Activated T-cell treated with anti-CD3 and anti-CD28 coated beads, Interleukin-2, amount 50 U/mL, for 72 hours (primary cell): ENCODE measurements around the gene UBE3D. TPM values are rescaled to one million over a fixed set of nuclear protein-coding genes. Genes with fewer than 3 reads are reported as not detected.
"Not testable (repeated sequence)": the region's sequence is repeated elsewhere in the genome, so short reads cannot be mapped to it uniquely, and the experiment has no call there.

Source experiments
- ATAC-seq, 2 donors: fragments of 150-1000 bp; cut with Tn5 transposase; replicated peaks in 1 of 2; 2 replicates each; pipeline ENCODE4 v1.10.0; 2021; ENCODE audit warnings: moderate library complexity in 2 of 2, mild to moderate bottlenecking in 1 of 2
- DNase-seq, 2 donors: peaks; one replicate each; pipeline ENCODE4 v3.0.0; 2021 to 2022; ENCODE audit warnings: mixed read lengths in 1 of 2
- H3K27ac Mint-ChIP-seq: one replicate; pipeline ENCODE4 v1.8.0; 2022; ENCODE audit warnings: mild to moderate bottlenecking, moderate library complexity, mixed read lengths
- H3K27me3 Mint-ChIP-seq: one replicate; pipeline ENCODE4 v1.8.0; 2022; ENCODE audit warnings: low read depth, mixed read lengths
- H3K36me3 Mint-ChIP-seq, 2 donors: one replicate each; pipeline ENCODE4 v1.8.0; 2022; ENCODE audit warnings: mixed read lengths in 2 of 2, mild to moderate bottlenecking in 1 of 2; ENCODE audit not compliant: insufficient read depth in 2 of 2
- H3K4me1 Mint-ChIP-seq: one replicate; pipeline ENCODE4 v1.8.0; 2022; ENCODE audit warnings: low read depth, mixed read lengths
- H3K4me3 Mint-ChIP-seq, 2 donors: one replicate each; pipeline ENCODE4 v1.8.0; 2022; ENCODE audit warnings: mild to moderate bottlenecking in 2 of 2, mixed read lengths in 2 of 2, moderate library complexity in 2 of 2
- H3K9me3 Mint-ChIP-seq, 2 donors: one replicate each; pipeline ENCODE4 v1.8.0; 2022; ENCODE audit warnings: mixed read lengths in 2 of 2
- total RNA-seq, 2 donors: library from RNA; stranded (reverse); gene quantifications; one replicate each; pipeline ENCODE4 v1.2.3, GENCODE V29; 2022

Gene UBE3D
- total RNA-seq, 2 donors from 2014 or later, result 5.3 to 6.6 TPM

GRCh38 chr6:82957171-82957867 lies 108.3 kb downstream of the UBE3D start:
- ATAC-seq (no peak), DNase-seq (no peak)
- H3K36me3 Mint-ChIP-seq, result peaks cover 2 to 7% of the 10 kb centered on the region in 2 donors
- H3K4me1 Mint-ChIP-seq, result no peaks in the 10 kb centered on the region
- no peak overlapping the region for H3K27ac Mint-ChIP-seq
- H3K9me3 Mint-ChIP-seq, result peaks cover 0 to 2% of the 10 kb centered on the region in 2 donors
- no peak overlapping the region for H3K4me3 Mint-ChIP-seq
- H3K27me3 Mint-ChIP-seq, result no peaks in the 10 kb centered on the region

- DNase-seq, result no peak
- H3K27me3 Mint-ChIP-seq, result no peaks in the 10 kb centered on the region
- H3K4me1 Mint-ChIP-seq, result no peaks in the 10 kb centered on the region
- H3K9me3 Mint-ChIP-seq, result peaks cover 0 to 2% of the 10 kb centered on the region in 2 donors
- no peak overlapping the region for H3K4me3 Mint-ChIP-seq
- no peak overlapping the region for H3K27ac Mint-ChIP-seq
- peaks cover 2 to 7% of the 10 kb centered on the region in 2 donors for H3K36me3 Mint-ChIP-seq
- ATAC-seq, result no peak
Observed at GRCh38 chr6:82955841-82956240, 109.8 kb downstream of the UBE3D start.

GRCh38 chr6:82954937-82955577 lies 110.6 kb downstream of the UBE3D start:
- Mint-ChIP-seq H3K36me3 (peaks cover 2 to 12% of the 10 kb centered on the region in 2 donors), H3K4me3 (no peak overlapping the region), H3K27me3 (no peaks in the 10 kb centered on the region), H3K9me3 (peaks cover 0 to 2% of the 10 kb centered on the region in 2 donors), H3K27ac (no peak overlapping the region), H3K4me1 (no peaks in the 10 kb centered on the region)
- ATAC-seq (no peak), DNase-seq (no peak)

- DNase-seq (no peak), ATAC-seq (no peak)
- H3K4me1 Mint-ChIP-seq, result no peaks in the 10 kb centered on the region
- no peaks in the 10 kb centered on the region for H3K27me3 Mint-ChIP-seq
- H3K27ac Mint-ChIP-seq, result no peak overlapping the region
- H3K36me3 Mint-ChIP-seq, result peaks cover 2 to 18% of the 10 kb centered on the region in 2 donors
- peaks cover 0 to 2% of the 10 kb centered on the region in 2 donors for H3K9me3 Mint-ChIP-seq
- no peak overlapping the region for H3K4me3 Mint-ChIP-seq
Observed at GRCh38 chr6:82954356-82954755, 111.3 kb downstream of the UBE3D start.

GRCh38 chr6:82953871-82954270 lies 111.8 kb downstream of the UBE3D start:
- Mint-ChIP-seq H3K4me1 (no peaks in the 10 kb centered on the region), H3K4me3 (no peak overlapping the region), H3K36me3 (peaks cover 2 to 20% of the 10 kb centered on the region in 2 donors), H3K27me3 (no peaks in the 10 kb centered on the region), H3K9me3 (peaks cover 0 to 2% of the 10 kb centered on the region in 2 donors), H3K27ac (no peak overlapping the region)
- ATAC-seq (no peak), DNase-seq (no peak)

- Mint-ChIP-seq H3K9me3 (peaks cover 0 to 2% of the 10 kb centered on the region in 2 donors), H3K4me1 (no peaks in the 10 kb centered on the region), H3K36me3 (peaks cover 2 to 20% of the 10 kb centered on the region in 2 donors), H3K4me3 (no peak overlapping the region), H3K27ac (no peak overlapping the region), H3K27me3 (no peaks in the 10 kb centered on the region)
- no peak for ATAC-seq
- DNase-seq, result no peak
Observed at GRCh38 chr6:82951935-82952334, 113.7 kb downstream of the UBE3D start.

- ATAC-seq (no peak), DNase-seq (no peak)
- Mint-ChIP-seq H3K4me1 (peaks cover 4% of the 10 kb centered on the region), H3K9me3 (peaks cover 0 to 2% of the 10 kb centered on the region in 2 donors), H3K36me3 (peaks cover 2 to 24% of the 10 kb centered on the region in 2 donors), H3K4me3 (no peak overlapping the region), H3K27me3 (no peaks in the 10 kb centered on the region), H3K27ac (no peak overlapping the region)
Observed at GRCh38 chr6:82951389-82951788, 114.3 kb downstream of the UBE3D start.

GRCh38 chr6:82930915-82931314 lies 134.7 kb downstream of the UBE3D start:
- H3K4me3 Mint-ChIP-seq, DNase-seq, H3K27ac Mint-ChIP-seq, H3K4me1 Mint-ChIP-seq, ATAC-seq, H3K27me3 Mint-ChIP-seq: not testable (repeated sequence)
- peaks cover 15 to 19% of the 10 kb centered on the region in 2 donors for H3K9me3 Mint-ChIP-seq
- peaks cover 29 to 40% of the 10 kb centered on the region in 2 donors for H3K36me3 Mint-ChIP-seq

- H3K27ac Mint-ChIP-seq, result no peak overlapping the region
- H3K36me3 Mint-ChIP-seq, result peaks cover 4 to 8% of the 10 kb centered on the region in 2 donors
- no peaks in the 10 kb centered on the region for H3K4me1 Mint-ChIP-seq
- ATAC-seq, result no peak
- DNase-seq, result no peak
- peaks cover 3 to 5% of the 10 kb centered on the region in 2 donors for H3K9me3 Mint-ChIP-seq
- no peaks in the 10 kb centered on the region for H3K27me3 Mint-ChIP-seq
- no peak overlapping the region for H3K4me3 Mint-ChIP-seq
Observed at GRCh38 chr6:82924799-82925535, 140.7 kb downstream of the UBE3D start.

- no peak overlapping the region for H3K4me3 Mint-ChIP-seq
- H3K36me3 Mint-ChIP-seq, result peaks cover 2 to 12% of the 10 kb centered on the region in 2 donors
- no peak for ATAC-seq
- DNase-seq, result no peak
- peaks cover 0 to 2% of the 10 kb centered on the region in 2 donors for H3K9me3 Mint-ChIP-seq
- H3K4me1 Mint-ChIP-seq, result no peaks in the 10 kb centered on the region
- no peak overlapping the region for H3K27ac Mint-ChIP-seq
- no peaks in the 10 kb centered on the region for H3K27me3 Mint-ChIP-seq
Observed at GRCh38 chr6:82921258-82921657, 144.4 kb downstream of the UBE3D start.

- Mint-ChIP-seq H3K4me1 (no peaks in the 10 kb centered on the region), H3K27ac (no peak overlapping the region), H3K4me3 (no peak overlapping the region), H3K36me3 (peaks cover 0 to 10% of the 10 kb centered on the region in 2 donors), H3K9me3 (peaks cover 0 to under 1% of the 10 kb centered on the region in 2 donors), H3K27me3 (no peaks in the 10 kb centered on the region)
- DNase-seq (no peak), ATAC-seq (no peak)
Observed at GRCh38 chr6:82917346-82918064, 148.1 kb downstream of the UBE3D start.

- no peaks in the 10 kb centered on the region for H3K27me3 Mint-ChIP-seq
Observed at GRCh38 chr6:82915666-82916065, 150.0 kb downstream of the UBE3D start.

More at GRCh38 chr6:82915666-82916065, 150.0 kb downstream of the UBE3D start:
- H3K4me1 Mint-ChIP-seq, result no peaks in the 10 kb centered on the region
- no peaks in the 10 kb centered on the region for H3K9me3 Mint-ChIP-seq
- no peak overlapping the region for H3K4me3 Mint-ChIP-seq
- no peak for ATAC-seq
- DNase-seq, result no peak
- H3K36me3 Mint-ChIP-seq, result peaks cover 0 to 8% of the 10 kb centered on the region in 2 donors
- H3K27ac Mint-ChIP-seq, result peak overlapping the region; percentile 34
